Measurements from ENCODE around the gene RCL1.
"Not testable (repeated sequence)": the region's sequence is repeated elsewhere in the genome, so short reads cannot be mapped to it uniquely, and the experiment has no call there.

The RCL1 gene

GRCh38 chr9:4891674-4892073 lies 98.9 kb downstream of the RCL1 start:
- DNase-seq: no peak

GRCh38 chr9:4892501-4893194 lies 99.9 kb downstream of the RCL1 start:
- no peak for DNase-seq

- peak; percentile 8 for DNase-seq
Measured at GRCh38 chr9:4894076-4894475, 101.3 kb downstream of the RCL1 start.

GRCh38 chr9:4899853-4900252 lies 107.1 kb downstream of the RCL1 start:
- DNase-seq: not testable (repeated sequence)

- not testable (repeated sequence) for DNase-seq
Measured at GRCh38 chr9:4901401-4902134, 108.8 kb downstream of the RCL1 start.

GRCh38 chr9:4902135-4902475 lies 109.4 kb downstream of the RCL1 start:
- DNase-seq: no peak

GRCh38 chr9:4904322-4905134 lies 111.8 kb downstream of the RCL1 start:
- DNase-seq: peak; percentile 16

GRCh38 chr9:4905135-4905490 lies 112.4 kb downstream of the RCL1 start:
- DNase-seq: no peak

Measured in inflammatory macrophage treated with lipopolysaccharide for 4 hours (primary cell).